Renal cortical epithelial cell (primary cell): Measurements from ENCODE around the gene EML4. TPM values are rescaled to one million over a fixed set of nuclear protein-coding genes. Genes with fewer than 3 reads are reported as not detected.
"Not testable (repeated sequence)": the region's sequence is repeated elsewhere in the genome, so short reads cannot be mapped to it uniquely, and the experiment has no call there.

Source experiments
- DNase-seq: peaks from one replicate; pipeline ENCODE4 v3.0.0-alpha.2; 2011; ENCODE audit warnings: low read depth
- total RNA-seq: library from RNA; depleted of rRNA; stranded (reverse); fragments of >200 nt; gene quantifications from 2 replicates; pipeline ENCODE4 v1.2.3, GENCODE V29; 2014

Gene EML4
- total RNA-seq, 1 donor from 2014 or later: 45.6 TPM

- no peak for DNase-seq
Observed at GRCh38 chr2:42261518-42262195, 92.5 kb downstream of the EML4 start.

GRCh38 chr2:42266236-42266635 is 97.1 kb downstream of the EML4 start:
- DNase-seq: no peak

GRCh38 chr2:42267530-42267929 is 98.4 kb downstream of the EML4 start:
- DNase-seq: no peak

- peak; percentile 68 for DNase-seq
Observed at GRCh38 chr2:42268528-42269151, 99.5 kb downstream of the EML4 start.

- no peak for DNase-seq
Observed at GRCh38 chr2:42270757-42271156, 101.6 kb downstream of the EML4 start.

GRCh38 chr2:42271246-42271645 is 102.1 kb downstream of the EML4 start:
- not testable (repeated sequence) for DNase-seq

- DNase-seq: no peak
Observed at GRCh38 chr2:42274863-42275262, 105.7 kb downstream of the EML4 start.

- DNase-seq: peak; percentile 81
Observed at GRCh38 chr2:42281416-42282081, 112.4 kb downstream of the EML4 start.

- no peak for DNase-seq
Observed at GRCh38 chr2:42284019-42284418, 114.9 kb downstream of the EML4 start.

GRCh38 chr2:42286268-42286946 is 117.3 kb downstream of the EML4 start:
- no peak for DNase-seq

GRCh38 chr2:42288811-42289210 is 119.7 kb downstream of the EML4 start:
- DNase-seq: no peak

- no peak for DNase-seq
Observed at GRCh38 chr2:42289222-42289621, 120.1 kb downstream of the EML4 start.

- DNase-seq: no peak
Observed at GRCh38 chr2:42290005-42290404, 120.9 kb downstream of the EML4 start.

- DNase-seq: no peak
Observed at GRCh38 chr2:42293019-42293418, 123.9 kb downstream of the EML4 start.

GRCh38 chr2:42296226-42296625 is 127.1 kb downstream of the EML4 start:
- DNase-seq: no peak

GRCh38 chr2:42297322-42297936 is 128.3 kb downstream of the EML4 start:
- DNase-seq: peak; percentile 19

GRCh38 chr2:42298132-42298531 is 129.0 kb downstream of the EML4 start:
- DNase-seq: no peak

- DNase-seq: no peak
Observed at GRCh38 chr2:42298996-42299754, 130.0 kb downstream of the EML4 start.

GRCh38 chr2:42300527-42300926 is 131.4 kb downstream of the EML4 start:
- DNase-seq: no peak

GRCh38 chr2:42303252-42303651 is 134.1 kb downstream of the EML4 start:
- no peak for DNase-seq

GRCh38 chr2:42304059-42304713 is 135.0 kb downstream of the EML4 start:
- no peak for DNase-seq
